Measurements from ENCODE around the gene KLK12.

KLK12 gene

GRCh38 chr19:50979758-50980157 lies 55.0 kb downstream of the KLK12 start:
- DNase-seq = no peak

Data from activated CD4-positive, alpha-beta T cell treated with anti-CD3 and anti-CD28 coated beads, Interleukin-2, Interleukin-6, amounts not matched to agents 100 ng/mL and 50 ng/mL, durations not matched to agents 16 hours and 8 hours (primary cell).